ENCODE data around the gene HS6ST3.

GRCh38 chr13:96781141-96781540, 691.2 kb downstream of the HS6ST3 start:
- TF ChIP-seq CTCF (IDR thresholded peaks at IDR 0.05) (no peak), ZNF425 (CRISPR knock-in tag; conservative IDR thresholded peaks at IDR 0.05) (no peak), CREB1 (CRISPR knock-in tag; IDR thresholded peaks at IDR 0.05) (no peak), SMAD3 (CRISPR knock-in tag; IDR thresholded peaks at IDR 0.05; ENCODE audit: borderline replicate concordance) (no peak), USF1 (CRISPR knock-in tag; IDR thresholded peaks at IDR 0.05) (no peak), TEAD1 (CRISPR knock-in tag; IDR thresholded peaks at IDR 0.05) (no peak), FOXJ3 (CRISPR knock-in tag; IDR thresholded peaks at IDR 0.05; ENCODE audit: borderline replicate concordance) (no peak), USF2 (CRISPR knock-in tag; IDR thresholded peaks at IDR 0.05) (no peak), MAX (CRISPR knock-in tag; IDR thresholded peaks at IDR 0.05) (no peak), GRHL2 (CRISPR knock-in tag; IDR thresholded peaks at IDR 0.05; ENCODE audit: insufficient replicate concordance, severe bottlenecking) (no peak), NR2C2 (CRISPR knock-in tag; IDR thresholded peaks at IDR 0.05) (no peak), NFYB (CRISPR knock-in tag; conservative IDR thresholded peaks at IDR 0.05; ENCODE audit: low read depth) (no peak), ATF2 (CRISPR knock-in tag; IDR thresholded peaks at IDR 0.05; ENCODE audit: borderline replicate concordance, low read depth) (no peak)

Measured in WTC11 (cell line).